SK-N-SH (cell line): ENCODE results near the gene TULP4.
A peak's percentile ranks its signal among the peaks of the same experiment; 100 is the strongest.

Source experiments
- NRF1 ChIP-seq: IDR thresholded peaks from 2 replicates; pipeline ENCODE4 v1.6.1; 2012; ENCODE audit warnings: low read depth, mild to moderate bottlenecking, low read length
- POLR2AphosphoS5 ChIP-seq: IDR thresholded peaks from 2 replicates; pipeline ENCODE4 v1.6.1; 2012; ENCODE audit warnings: low read depth, low read length
- RCOR1 ChIP-seq: fragments of 150-350 bp; IDR thresholded peaks from 2 replicates; pipeline ENCODE4 v1.6.1; 2017; ENCODE audit warnings: antibody characterized with exemption, low read length
- SIN3A ChIP-seq: IDR thresholded peaks from 2 replicates; pipeline ENCODE4 v1.6.1; 2012; ENCODE audit warnings: low read depth, mild to moderate bottlenecking, low read length, moderate library complexity, borderline replicate concordance
- SMC3 ChIP-seq: IDR thresholded peaks from 2 replicates; pipeline ENCODE4 v1.6.1; 2012; ENCODE audit warnings: low read depth, low read length, improper control_type of control experiment
- TAF1 ChIP-seq: IDR thresholded peaks from 2 replicates; pipeline ENCODE4 v1.6.1; 2012; ENCODE audit warnings: low read depth, mild to moderate bottlenecking, low read length, moderate library complexity, borderline replicate concordance
- TEAD4 ChIP-seq: IDR thresholded peaks from 2 replicates; pipeline ENCODE4 v1.4.0; 2012; ENCODE audit warnings: mild to moderate bottlenecking, borderline replicate concordance; ENCODE audit not compliant: insufficient read depth
- TF ChIP-seq, protein P1 (sequence below): fragments of 200-600 bp; sonication (generic); IDR thresholded peaks from 2 replicates; pipeline ENCODE4 v1.6.1; 2017; ENCODE audit warnings: antibody characterized with exemption, mild to moderate bottlenecking, moderate library complexity
- TF ChIP-seq, protein P2 (sequence below): IDR thresholded peaks from 2 replicates; pipeline ENCODE4 v1.4.0; 2012; ENCODE audit warnings: low read depth

DNA sequence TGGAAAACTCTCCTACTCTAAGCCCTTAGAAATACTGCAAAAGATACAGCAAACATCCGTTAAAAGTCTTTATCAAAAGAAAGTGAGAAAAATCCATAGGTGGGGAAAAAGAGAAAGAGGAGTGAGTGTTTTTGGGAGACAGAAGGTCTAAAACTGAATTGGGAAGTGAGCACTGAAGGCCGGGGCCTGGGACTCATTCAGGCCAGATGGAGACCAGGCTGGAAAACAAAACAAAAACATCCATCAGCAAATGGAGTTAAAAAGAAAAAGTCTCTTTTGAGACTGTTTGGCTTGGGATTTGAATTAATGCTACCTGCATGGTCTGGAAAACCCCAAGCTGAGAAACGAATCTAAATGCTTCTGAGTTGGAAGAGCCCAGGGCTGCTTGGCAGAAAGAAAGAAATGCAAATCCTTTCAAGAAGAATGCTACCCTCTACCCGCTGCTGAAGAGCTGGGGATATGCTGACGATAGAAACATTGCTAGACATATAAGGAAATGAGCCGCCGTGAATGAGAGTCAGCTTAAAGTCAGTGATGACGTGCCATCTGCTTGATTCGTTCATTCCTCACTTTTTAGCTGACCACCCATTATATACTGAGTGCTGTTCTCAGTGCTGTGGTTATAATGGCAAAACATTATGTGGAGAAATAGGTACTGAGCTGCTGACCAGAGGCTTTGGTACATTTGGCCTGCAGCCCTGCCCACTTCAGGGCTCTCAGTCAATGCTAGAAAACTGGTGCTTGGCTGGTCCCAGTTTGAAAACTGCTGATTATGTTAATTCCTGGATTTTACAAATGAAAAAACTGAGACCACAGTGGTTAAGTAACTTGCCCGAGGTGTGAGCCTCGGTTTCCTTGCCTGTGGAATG is 28.0 kb upstream of the TULP4 start:
- no peak for TF ChIP-seq NRF1
- TF ChIP-seq, protein P1, sequence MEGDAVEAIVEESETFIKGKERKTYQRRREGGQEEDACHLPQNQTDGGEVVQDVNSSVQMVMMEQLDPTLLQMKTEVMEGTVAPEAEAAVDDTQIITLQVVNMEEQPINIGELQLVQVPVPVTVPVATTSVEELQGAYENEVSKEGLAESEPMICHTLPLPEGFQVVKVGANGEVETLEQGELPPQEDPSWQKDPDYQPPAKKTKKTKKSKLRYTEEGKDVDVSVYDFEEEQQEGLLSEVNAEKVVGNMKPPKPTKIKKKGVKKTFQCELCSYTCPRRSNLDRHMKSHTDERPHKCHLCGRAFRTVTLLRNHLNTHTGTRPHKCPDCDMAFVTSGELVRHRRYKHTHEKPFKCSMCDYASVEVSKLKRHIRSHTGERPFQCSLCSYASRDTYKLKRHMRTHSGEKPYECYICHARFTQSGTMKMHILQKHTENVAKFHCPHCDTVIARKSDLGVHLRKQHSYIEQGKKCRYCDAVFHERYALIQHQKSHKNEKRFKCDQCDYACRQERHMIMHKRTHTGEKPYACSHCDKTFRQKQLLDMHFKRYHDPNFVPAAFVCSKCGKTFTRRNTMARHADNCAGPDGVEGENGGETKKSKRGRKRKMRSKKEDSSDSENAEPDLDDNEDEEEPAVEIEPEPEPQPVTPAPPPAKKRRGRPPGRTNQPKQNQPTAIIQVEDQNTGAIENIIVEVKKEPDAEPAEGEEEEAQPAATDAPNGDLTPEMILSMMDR, result no peak
- TF ChIP-seq POLR2AphosphoS5, result 0 out of 2 replicates have a peak, but pooled peaks have one; percentile 23
- TF ChIP-seq SMC3, result no peak
- TF ChIP-seq, protein P2, sequence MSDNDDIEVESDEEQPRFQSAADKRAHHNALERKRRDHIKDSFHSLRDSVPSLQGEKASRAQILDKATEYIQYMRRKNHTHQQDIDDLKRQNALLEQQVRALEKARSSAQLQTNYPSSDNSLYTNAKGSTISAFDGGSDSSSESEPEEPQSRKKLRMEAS, result no peak
- TF ChIP-seq TEAD4, result no peak
- TF ChIP-seq RCOR1, result no peak
- TF ChIP-seq TAF1, result no peak
- no peak for TF ChIP-seq SIN3A
